Rectal smooth muscle tissue (tissue), 1 donor: Measurements from ENCODE around the gene CCT5.
"Not testable (repeated sequence)": the region's sequence is repeated elsewhere in the genome, so short reads cannot be mapped to it uniquely, and the experiment has no call there.

Source experiments
- H3K27ac ChIP-seq: one replicate; pipeline ENCODE4 v1.7.0; 2013; ENCODE audit warnings: low read depth, low read length, inconsistent platforms
- H3K27me3 ChIP-seq: one replicate; pipeline ENCODE4 v1.7.0; 2013; ENCODE audit warnings: low read length; ENCODE audit not compliant: control insufficient read depth, insufficient read depth
- H3K36me3 ChIP-seq: one replicate; pipeline ENCODE4 v1.7.0; 2013; ENCODE audit warnings: low read length; ENCODE audit not compliant: control insufficient read depth, insufficient read depth
- H3K4me1 ChIP-seq: one replicate; pipeline ENCODE4 v1.7.0; 2013; ENCODE audit warnings: low read length; ENCODE audit not compliant: control insufficient read depth, insufficient read depth
- H3K4me3 ChIP-seq: one replicate; pipeline ENCODE4 v1.7.0; 2013; ENCODE audit warnings: low read length
- H3K9ac ChIP-seq: one replicate; pipeline ENCODE4 v1.7.0; 2013; ENCODE audit warnings: low read length

CCT5 gene

DNA sequence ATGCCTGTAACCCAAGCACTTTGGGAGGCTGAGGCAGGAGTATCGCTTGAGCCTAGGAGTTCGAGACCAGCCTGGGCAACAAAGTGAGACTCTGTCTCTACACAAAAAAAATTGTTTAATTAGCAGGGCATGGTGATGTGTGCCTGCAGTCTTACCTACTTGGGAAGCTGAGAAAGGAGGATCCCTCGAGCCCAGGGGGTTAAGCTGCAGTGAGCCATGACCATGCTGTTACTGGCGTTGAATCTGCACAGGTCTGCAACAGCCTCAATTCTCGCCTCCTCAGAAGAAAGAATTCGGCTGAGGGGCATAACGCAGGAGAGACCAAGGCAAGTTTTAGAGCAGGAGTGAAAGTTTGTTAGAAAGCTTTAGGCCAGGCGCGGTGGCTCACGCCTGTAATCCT lies 18.0 kb downstream of the CCT5 start:
- peaks cover 9% of the 10 kb centered on the region for H3K36me3 ChIP-seq
- no peak overlapping the region for H3K9ac ChIP-seq
- H3K4me1 ChIP-seq: no peaks in the 10 kb centered on the region
- H3K27ac ChIP-seq: no peak overlapping the region
- no peaks in the 10 kb centered on the region for H3K27me3 ChIP-seq
- H3K4me3 ChIP-seq: no peak overlapping the region

GRCh38 chr5:10272053-10272874 lies 22.2 kb downstream of the CCT5 start:
- H3K27ac ChIP-seq: no peak overlapping the region
- no peaks in the 10 kb centered on the region for H3K4me1 ChIP-seq
- H3K4me3 ChIP-seq: no peak overlapping the region
- no peaks in the 10 kb centered on the region for H3K27me3 ChIP-seq
- no peak overlapping the region for H3K9ac ChIP-seq
- H3K36me3 ChIP-seq: no peaks in the 10 kb centered on the region

- H3K27ac ChIP-seq, H3K36me3 ChIP-seq, H3K4me3 ChIP-seq, H3K4me1 ChIP-seq, H3K9ac ChIP-seq, H3K27me3 ChIP-seq: not testable (repeated sequence)
Observed at GRCh38 chr5:10272875-10273209, 22.8 kb downstream of the CCT5 start.

- H3K27me3 ChIP-seq: no peaks in the 10 kb centered on the region
- H3K4me1 ChIP-seq: no peaks in the 10 kb centered on the region
- no peaks in the 10 kb centered on the region for H3K36me3 ChIP-seq
- H3K4me3 ChIP-seq: no peak overlapping the region
- H3K9ac ChIP-seq: no peak overlapping the region
- H3K27ac ChIP-seq: no peak overlapping the region
Observed at GRCh38 chr5:10275460-10275859, 25.4 kb downstream of the CCT5 start.

DNA sequence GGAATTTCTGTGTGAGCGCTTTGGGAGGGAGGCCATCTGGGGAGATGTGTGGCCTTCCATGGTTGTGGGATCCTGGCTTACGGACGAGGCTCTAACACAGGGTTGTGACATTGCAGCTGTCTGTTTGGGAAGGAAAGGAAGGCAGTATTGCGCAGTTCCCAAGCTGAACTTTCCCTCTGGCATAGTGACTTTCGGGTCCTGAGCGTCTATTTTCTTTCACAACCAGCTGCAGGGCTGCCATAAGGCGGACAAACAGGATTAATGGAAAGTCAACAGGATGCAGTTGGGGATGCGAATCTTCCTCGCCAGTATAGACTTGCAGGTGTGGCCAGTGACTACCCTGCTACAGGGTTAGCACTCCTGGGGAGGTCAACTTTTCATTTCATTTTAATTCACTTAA lies 25.9 kb downstream of the CCT5 start:
- Histone ChIP-seq H3K27me3 (no peaks in the 10 kb centered on the region), H3K4me3 (no peak overlapping the region), H3K4me1 (no peaks in the 10 kb centered on the region), H3K27ac (no peak overlapping the region), H3K9ac (no peak overlapping the region), H3K36me3 (no peaks in the 10 kb centered on the region)

DNA sequence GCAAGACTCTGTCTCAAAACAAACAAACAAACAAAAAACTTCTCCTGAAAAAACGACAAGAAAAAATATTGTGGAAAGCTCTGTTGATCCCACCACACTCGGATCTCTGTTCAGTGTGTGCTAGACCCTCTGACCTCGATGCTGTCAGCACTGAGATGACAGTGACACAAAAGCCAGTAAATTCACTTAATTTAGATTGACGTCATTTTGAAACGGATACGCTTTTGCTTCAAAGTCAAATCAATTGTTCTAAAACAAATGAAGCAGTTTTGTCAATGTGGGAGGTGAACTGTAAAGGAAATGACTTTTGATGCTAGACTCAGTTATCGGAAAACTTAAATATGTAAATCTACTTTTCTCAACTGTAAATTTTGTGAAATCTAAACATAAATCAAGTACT lies 26.6 kb downstream of the CCT5 start:
- no peaks in the 10 kb centered on the region for H3K36me3 ChIP-seq
- H3K27ac ChIP-seq: no peak overlapping the region

GRCh38 chr5:10277773-10278630 lies 27.9 kb downstream of the CCT5 start:
- H3K36me3 ChIP-seq: no peaks in the 10 kb centered on the region

More for the DNA sequence above, 26.6 kb downstream of the CCT5 start:
- Histone ChIP-seq H3K4me1 (no peaks in the 10 kb centered on the region), H3K27me3 (no peaks in the 10 kb centered on the region), H3K9ac (no peak overlapping the region), H3K4me3 (no peak overlapping the region)

DNA sequence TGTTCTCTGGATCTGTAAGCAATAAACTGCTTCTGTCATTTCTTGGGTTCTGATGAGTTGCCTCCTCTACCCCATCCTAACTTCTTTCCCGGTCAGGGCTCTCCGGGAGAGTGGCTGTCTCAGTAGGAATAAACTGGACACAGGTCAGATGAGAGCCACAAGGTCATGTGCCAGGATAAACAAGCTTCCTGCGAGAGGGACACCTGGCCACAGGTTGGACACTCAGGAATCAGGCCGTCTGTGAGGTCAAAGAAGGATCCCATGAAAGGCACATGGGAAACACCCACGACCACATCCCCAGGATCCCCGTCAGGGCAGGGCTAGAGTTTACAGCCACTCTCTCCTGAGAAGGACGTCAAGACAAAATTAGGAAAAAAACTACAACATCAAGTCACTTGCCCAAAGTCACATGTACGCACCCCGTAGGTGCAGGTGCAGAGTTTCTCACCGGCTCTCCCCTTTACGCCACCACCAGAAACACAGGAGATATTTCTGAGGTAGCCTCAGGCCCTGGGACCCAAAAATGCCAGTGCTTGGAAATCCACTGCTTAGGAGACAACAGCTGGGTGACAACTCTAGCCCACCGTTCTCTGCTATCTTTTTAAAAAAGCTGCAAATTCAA lies 28.7 kb downstream of the CCT5 start:
- Histone ChIP-seq H3K4me1 (no peaks in the 10 kb centered on the region), H3K4me3 (no peak overlapping the region), H3K9ac (no peak overlapping the region), H3K27me3 (no peaks in the 10 kb centered on the region), H3K36me3 (no peaks in the 10 kb centered on the region), H3K27ac (no peak overlapping the region)

More at GRCh38 chr5:10277773-10278630, 27.9 kb downstream of the CCT5 start:
- Histone ChIP-seq H3K27ac (no peak overlapping the region), H3K4me1 (no peaks in the 10 kb centered on the region), H3K27me3 (no peaks in the 10 kb centered on the region), H3K9ac (no peak overlapping the region), H3K4me3 (no peak overlapping the region)

GRCh38 chr5:10279328-10279727 lies 29.2 kb downstream of the CCT5 start:
- no peaks in the 10 kb centered on the region for H3K36me3 ChIP-seq

GRCh38 chr5:10279925-10280720 lies 30.0 kb downstream of the CCT5 start:
- no peak overlapping the region for H3K9ac ChIP-seq
- H3K36me3 ChIP-seq: no peaks in the 10 kb centered on the region
- no peaks in the 10 kb centered on the region for H3K27me3 ChIP-seq
- no peaks in the 10 kb centered on the region for H3K4me1 ChIP-seq
- no peak overlapping the region for H3K27ac ChIP-seq
- H3K4me3 ChIP-seq: no peak overlapping the region

More at GRCh38 chr5:10279328-10279727, 29.2 kb downstream of the CCT5 start:
- H3K4me3 ChIP-seq: no peak overlapping the region
- H3K27me3 ChIP-seq: no peaks in the 10 kb centered on the region
- no peak overlapping the region for H3K27ac ChIP-seq
- H3K9ac ChIP-seq: no peak overlapping the region
- no peaks in the 10 kb centered on the region for H3K4me1 ChIP-seq

- H3K27ac ChIP-seq: no peak overlapping the region
- no peaks in the 10 kb centered on the region for H3K36me3 ChIP-seq
- H3K9ac ChIP-seq: no peak overlapping the region
- no peaks in the 10 kb centered on the region for H3K27me3 ChIP-seq
- H3K4me3 ChIP-seq: no peak overlapping the region
- H3K4me1 ChIP-seq: no peaks in the 10 kb centered on the region
Observed at GRCh38 chr5:10283927-10284635, 34.0 kb downstream of the CCT5 start.
